Middle frontal gyrus (tissue), 1 donor: ENCODE data around the gene SH3GL1.

ENCODE experiments used
- DNase-seq: peaks from one replicate; pipeline ENCODE4 v3.0.0-alpha.2; 2015; ENCODE audit warnings: low spot score; ENCODE audit errors: extremely low spot score

The SH3GL1 gene

DNA sequence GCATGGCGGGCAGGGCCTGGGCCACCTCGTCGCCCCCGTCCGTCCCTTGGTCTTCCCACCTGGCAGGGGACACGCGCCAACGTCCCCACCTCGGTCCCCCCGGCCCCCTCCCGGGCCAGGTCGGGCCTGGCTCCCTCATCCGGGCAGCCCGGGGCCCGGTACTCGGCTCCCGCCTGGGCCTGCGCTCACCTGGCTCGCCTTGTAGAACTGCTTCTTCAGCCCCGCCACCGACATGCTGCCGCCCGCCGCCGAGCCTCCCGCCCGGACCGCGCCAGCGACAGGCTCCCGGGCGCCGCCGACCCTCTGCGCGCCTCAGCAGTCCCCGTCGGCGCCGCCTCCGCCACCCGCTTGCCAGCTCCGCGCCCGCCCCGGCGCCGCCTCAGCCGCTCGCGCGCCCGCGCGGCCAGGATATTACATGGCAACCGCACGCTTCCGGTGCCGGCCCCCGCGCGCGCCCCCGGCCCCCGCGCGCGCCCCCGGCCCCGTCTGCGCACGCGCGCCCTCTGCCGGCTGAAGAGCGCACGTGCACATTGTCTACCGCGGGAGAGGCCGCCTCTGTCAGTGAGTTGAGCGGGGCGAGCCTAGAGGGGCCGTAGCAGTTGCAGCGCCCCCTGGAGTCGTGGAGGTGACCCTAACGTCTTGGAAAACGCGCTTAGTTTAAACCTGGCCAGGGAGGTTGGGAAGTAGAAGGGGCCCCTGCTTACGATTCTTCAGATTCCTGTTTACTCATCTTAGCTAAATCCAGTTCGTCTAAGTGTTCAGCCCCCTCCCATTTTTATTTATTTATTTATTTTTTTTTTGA, at the start of gene SH3GL1:
SH3GL1 (minus strand) TSS at position 413 of the 802 bp plus-strand sequence; CDS start at position 234, 179 bp downstream.
- DNase-seq, result peak; percentile 90

DNA sequence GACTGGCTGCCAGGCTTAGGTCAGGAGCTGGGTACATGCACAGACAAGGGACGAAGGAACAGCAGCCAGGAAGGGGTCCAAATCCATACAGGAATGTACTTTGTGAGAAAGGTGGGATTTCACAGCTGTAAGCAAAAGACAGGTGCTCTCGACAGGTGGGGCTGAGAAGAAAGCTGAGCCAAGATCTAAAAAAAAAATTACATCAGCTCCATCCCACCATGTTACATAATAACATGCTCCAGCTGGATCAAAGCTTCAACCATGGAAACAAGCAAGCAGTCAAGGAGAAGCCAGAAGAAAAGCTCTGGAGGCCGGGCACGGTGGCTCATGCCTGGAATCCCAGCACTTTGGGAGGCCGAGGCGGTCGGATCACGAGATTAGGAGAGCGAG, 49.3 kb upstream of the SH3GL1 start:
- no peak for DNase-seq

GRCh38 chr19:4449022-4449638, 48.8 kb upstream of the SH3GL1 start:
- DNase-seq, result peak; percentile 53

GRCh38 chr19:4448147-4448985, 48.0 kb upstream of the SH3GL1 start:
- no peak for DNase-seq

DNA sequence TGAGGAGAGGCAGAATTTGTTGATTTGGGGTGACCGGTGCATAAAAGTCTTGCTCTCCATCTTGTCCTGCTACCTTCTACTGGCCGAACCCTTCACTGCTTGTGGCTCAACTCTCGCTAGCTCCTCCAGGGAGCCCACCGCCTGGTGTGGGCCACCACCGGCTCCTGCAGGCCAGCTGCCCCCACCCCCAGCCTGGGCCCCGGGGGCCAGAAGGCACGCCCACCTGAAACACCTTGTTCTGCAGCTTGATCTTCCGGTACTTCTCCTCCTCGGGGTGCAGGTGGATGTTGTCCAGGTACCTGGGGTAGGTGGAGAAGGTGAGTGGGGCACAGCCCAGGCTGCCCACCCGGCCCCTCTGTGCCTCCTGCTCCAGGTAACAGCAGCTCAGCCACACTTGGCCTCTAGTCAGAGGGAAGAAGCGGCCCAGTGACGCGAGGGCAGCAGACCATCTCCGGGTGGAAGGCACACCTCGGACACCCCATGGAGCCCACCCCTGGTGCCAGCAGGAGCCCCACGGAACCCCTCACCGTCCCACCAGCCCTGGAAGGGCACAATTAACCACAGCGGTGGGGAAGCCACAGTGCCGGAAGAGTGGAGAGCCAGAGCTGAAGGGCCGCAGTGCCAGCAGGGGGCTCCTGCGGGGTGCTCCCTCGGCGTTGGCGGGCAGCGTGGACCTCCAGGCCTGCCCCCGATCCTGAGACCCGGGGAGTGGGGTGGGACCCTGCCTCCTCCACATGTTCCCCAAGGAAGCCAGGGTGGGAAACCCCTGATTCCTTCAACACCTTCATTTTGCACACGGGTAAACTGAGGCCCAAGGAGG, 47.2 kb upstream of the SH3GL1 start:
- DNase-seq, result no peak

GRCh38 chr19:4446704-4447200, 46.4 kb upstream of the SH3GL1 start:
- no peak for DNase-seq

- DNase-seq, result no peak
Observed at GRCh38 chr19:4445963-4446703, 45.8 kb upstream of the SH3GL1 start.

DNA sequence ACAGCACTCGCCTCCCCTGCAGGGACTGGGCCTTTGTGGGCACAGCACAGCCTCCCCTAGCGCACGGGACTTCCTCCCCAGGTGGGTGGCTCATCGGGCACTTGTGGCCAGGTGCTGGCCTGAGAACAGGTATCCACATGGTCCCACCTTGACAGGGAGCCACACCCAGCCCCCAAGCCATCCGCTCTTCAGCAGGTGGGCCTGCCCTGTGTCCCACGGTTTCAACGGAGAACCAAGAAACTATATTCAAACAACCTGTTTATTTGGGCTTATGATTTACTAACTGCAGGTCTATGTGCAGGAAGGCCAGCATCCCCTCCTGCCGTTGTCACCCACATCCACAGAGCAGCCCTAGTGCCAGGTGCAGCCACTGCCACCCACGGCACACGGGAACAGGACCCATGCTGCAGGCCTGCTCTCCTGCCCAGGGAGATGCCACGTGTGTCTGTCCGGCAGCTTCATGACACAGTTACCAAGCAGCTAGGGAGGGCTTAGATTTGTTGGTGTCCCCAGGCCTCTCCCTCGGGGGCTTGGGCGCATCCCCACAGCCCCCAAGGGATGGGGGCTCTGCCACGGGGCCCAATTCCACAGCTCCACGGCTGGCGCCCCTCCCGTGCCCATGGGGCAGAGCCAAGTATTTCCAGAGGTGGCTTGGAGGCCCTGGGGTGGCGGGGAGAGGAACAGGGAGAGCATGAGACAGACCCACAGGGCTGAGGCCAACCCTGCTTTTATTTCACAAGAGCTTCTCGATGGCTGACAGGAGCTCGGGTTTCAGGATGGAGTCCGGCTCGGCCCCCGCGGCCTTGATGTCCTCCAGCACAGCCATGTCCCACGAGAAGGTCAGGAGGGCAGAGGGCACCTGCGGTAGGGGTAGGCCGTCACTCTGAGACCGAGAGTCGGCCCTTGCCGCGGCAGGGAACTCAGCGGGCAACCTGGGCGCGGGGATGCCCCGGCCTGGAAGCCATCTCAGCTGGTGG, 44.7 kb upstream of the SH3GL1 start:
- no peak for DNase-seq

GRCh38 chr19:4443966-4444764, 43.8 kb upstream of the SH3GL1 start:
- DNase-seq, result no peak

- no peak for DNase-seq
Observed at GRCh38 chr19:4443188-4443587, 42.8 kb upstream of the SH3GL1 start.

DNA sequence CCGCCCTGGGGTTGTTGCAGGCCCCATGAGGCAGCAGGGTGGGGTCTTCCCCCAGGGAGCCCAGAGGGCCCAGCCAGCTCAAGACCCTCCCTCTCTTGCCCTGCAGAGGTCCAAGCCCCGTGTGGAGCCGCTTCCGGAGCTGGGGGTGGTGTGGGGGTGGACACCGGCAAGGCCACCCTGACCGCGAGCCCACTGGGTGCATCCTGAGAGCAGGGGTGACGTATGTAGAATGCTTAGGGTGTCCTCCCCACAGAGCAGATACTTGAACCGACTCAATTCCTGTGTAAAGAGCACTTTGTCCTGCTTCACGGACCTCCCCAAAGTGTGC, 42.4 kb upstream of the SH3GL1 start:
- no peak for DNase-seq

DNA sequence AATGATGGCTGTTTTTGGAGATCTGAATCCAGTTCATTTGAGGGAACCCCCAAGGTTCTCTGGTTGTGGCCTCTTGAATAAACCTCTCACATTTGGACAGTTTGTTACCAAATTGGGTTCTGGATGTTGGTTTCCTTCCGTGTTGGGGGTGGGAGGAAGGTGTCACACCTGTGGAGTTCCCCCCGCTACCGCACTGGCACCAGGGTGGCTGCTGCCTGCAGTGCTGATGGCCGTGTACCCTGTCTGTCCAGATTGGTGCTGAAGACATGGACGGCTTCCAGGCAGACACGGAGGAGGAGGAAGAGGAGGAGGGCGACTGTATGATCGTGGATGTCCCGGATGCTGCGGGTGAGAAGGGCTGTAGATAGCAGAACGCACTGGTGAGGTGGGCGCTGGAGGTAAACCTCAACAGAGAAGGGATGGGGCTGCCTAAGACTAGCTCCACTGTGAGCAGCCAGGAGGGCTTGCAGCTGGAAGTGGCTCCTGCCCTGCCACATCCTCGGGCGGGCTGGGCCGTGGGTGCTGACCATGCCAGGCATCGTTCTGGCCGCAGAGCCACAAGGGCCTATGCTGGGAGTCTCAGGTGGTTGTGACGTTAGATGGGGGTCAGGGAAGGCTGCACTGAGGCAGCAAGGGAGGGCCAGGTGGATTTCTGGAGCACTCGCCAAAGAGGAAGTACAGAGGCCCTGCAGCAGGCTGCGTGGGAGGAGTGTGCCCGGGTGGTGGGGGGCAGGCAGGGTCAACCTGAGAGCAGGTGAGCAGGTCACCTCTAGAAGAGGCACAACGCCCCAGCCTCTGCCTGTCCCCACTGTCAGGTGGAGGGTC, 41.9 kb upstream of the SH3GL1 start:
- DNase-seq, result no peak

DNA sequence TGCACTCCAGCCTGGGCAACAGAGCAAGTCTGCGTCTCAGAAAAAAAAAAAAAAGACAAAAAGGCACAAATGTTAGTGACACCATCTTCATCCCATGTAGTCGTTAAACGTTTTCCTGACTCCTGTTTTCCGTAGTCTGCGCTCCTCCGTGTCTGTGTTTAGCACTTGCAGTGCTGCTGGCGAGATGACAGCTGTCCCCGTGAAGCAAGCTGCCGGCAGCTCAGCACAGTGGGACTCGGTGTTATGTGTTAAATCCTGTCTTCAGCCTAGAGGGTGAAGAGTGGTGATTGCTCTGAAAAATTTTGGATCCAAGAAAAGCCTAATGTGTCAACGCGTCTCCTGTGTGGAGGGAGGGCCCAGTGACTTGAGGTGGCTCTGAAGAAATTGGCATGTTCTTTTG, 38.9 kb upstream of the SH3GL1 start:
- DNase-seq, result peak; percentile 32

GRCh38 chr19:4437103-4437502, 36.8 kb upstream of the SH3GL1 start:
- no peak for DNase-seq

DNA sequence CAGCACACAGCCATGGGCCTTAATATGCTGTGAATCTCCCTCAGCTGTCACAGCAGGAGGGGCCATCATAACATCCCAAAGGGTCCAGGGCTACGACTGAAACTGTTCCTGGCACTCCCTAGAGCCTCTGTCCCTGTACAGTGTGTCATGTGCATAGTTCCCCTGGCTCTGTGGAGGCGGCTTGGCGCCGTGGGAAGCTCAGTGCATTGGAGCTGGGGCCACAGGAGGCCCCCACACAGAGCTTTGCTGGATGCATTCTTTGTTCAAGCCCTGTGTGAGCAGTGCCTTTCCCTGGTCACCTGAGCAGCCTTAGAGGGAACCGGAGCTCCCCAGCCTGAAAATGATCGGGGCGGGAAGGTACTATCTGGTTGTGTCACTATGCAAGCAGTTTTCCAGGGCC, 35.9 kb upstream of the SH3GL1 start:
- no peak for DNase-seq

- no peak for DNase-seq
Observed at GRCh38 chr19:4434391-4434790, 34.0 kb upstream of the SH3GL1 start.

DNA sequence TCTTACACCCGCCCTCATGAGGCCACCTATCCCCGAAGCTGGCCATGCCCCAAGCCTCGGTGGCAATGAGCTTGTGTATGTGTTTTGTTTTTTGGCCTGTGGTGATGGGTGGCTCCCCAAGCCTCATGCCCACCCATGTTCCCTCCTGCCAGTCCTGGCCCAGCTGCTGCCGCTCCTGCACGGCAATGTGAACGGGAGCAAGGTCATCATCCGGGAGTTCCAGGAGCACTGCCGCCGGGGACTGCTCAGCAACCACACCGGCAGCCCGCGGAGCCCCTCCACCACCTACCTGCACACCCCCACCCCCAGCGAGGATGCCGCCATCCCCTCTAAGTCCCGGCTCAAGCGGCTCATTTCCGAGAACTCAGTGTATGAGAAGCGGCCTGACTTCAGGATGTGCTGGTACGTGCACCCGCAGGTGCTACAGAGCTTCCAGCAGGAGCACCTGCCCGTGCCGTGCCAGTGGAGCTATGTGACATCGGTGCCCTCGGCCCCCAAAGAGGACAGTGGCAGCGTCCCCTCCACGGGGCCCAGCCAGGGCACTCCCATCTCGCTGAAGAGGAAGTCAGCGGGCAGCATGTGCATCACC, 32.7 kb upstream of the SH3GL1 start:
- no peak for DNase-seq
